Kidney (tissue), 14 donors: Measurements from ENCODE around the gene ZNF467. TPM values are rescaled to one million over a fixed set of nuclear protein-coding genes. Genes with fewer than 3 reads are reported as not detected.

Experiments used
- DNase-seq, 5 donors: peaks; one replicate each; pipeline ENCODE4 v3.0.0-alpha.2; 2013 to 2020
- FAIRE-seq: peaks from 2 replicates; lab custom pipeline; 2012; peaks lifted over from hg19 to GRCh38; lab: Jason Lieb, UNC
- H3K27ac ChIP-seq, 2 donors: one replicate each; pipeline ENCODE4 v1.7.0; 2013; ENCODE audit warnings: low read depth in 2 of 2, low read length in 2 of 2, inconsistent platforms in 1 of 2
- H3K27me3 ChIP-seq: one replicate; pipeline ENCODE4 v1.7.1; 2013; ENCODE audit warnings: low read length, inconsistent platforms; ENCODE audit not compliant: control insufficient read depth, insufficient read depth
- H3K36me3 ChIP-seq, 3 donors: one replicate each; pipeline versions ENCODE4 v1.7.0 to v1.7.1; 2013; ENCODE audit warnings: low read length in 3 of 3, control low read depth in 1 of 3, inconsistent platforms in 1 of 3; ENCODE audit not compliant: insufficient read depth in 3 of 3, control insufficient read depth in 2 of 3
- H3K4me1 ChIP-seq, 3 donors: one replicate each; pipeline versions ENCODE4 v1.7.0 to v1.7.1; 2013; ENCODE audit warnings: low read length in 3 of 3, inconsistent platforms in 1 of 3, low read depth in 1 of 3; ENCODE audit not compliant: control insufficient read depth in 2 of 3, insufficient read depth in 2 of 3
- H3K4me3 ChIP-seq, 3 donors: one replicate each; pipeline versions ENCODE4 v1.7.0 to v1.8.1; 2013; ENCODE audit warnings: low read length in 3 of 3, control low read depth in 1 of 3, inconsistent platforms in 1 of 3
- H3K9ac ChIP-seq, 3 donors: one replicate each; pipeline versions ENCODE4 v1.7.0 to v1.7.1; 2013; ENCODE audit warnings: low read length in 3 of 3, control low read depth in 1 of 3, inconsistent platforms in 1 of 3
- H3K9me3 ChIP-seq, 3 donors: one replicate each; pipeline versions ENCODE4 v1.7.0 to v1.7.1; 2013; ENCODE audit warnings: low read length in 3 of 3, control low read depth in 1 of 3, inconsistent platforms in 1 of 3; ENCODE audit not compliant: control insufficient read depth in 2 of 3, insufficient read depth in 1 of 3
- CTCF ChIP-seq: IDR thresholded peaks from 3 replicates; pipeline ENCODE4 v1.5.1; 2012; ENCODE audit warnings: mild to moderate bottlenecking, moderate library complexity, borderline replicate concordance; ENCODE audit not compliant: insufficient read depth; ENCODE audit errors: extremely low read depth
- intact Hi-C: fragments of 100-400 bp; cut with DNase I; formaldehyde crosslinking; loops from one replicate; pipeline ENCODE4 v1.11.1; 2022
- polyA plus RNA-seq: library from polyadenylated mRNA; stranded (reverse); fragments of 350-450 nt; fragmentation: Illumina TruSeq; extraction: RNeasy Lipid Tissue Mini Kit (QIAGEN cat#74804); gene quantifications from one replicate; pipeline ENCODE4 v1.2.3, GENCODE V29; 2014; ENCODE audit warnings: low read depth, low replicate concordance; ENCODE audit not compliant: insufficient read depth
- total RNA-seq: library from RNA; stranded (reverse); fragmentation: NEBNext Ultra II Directional; extraction: Animal tissue kit (Norgen Biotek cat#: 25700); gene quantifications from one replicate; pipeline ENCODE4 v1.2.1, GENCODE V29; 2021
- donor health status: control.
- donor health status: control.
- donor health status: control.
- donor health status: control.
- donor health status: control.
- donor health status: DM: yes; HTN: yes; CAD: no.
- donor health status: Normal renal cell carcinoma (clear cell type).

ZNF467 gene
- total and polyA plus RNA-seq, 2 donors from 2014 or later = 15.0 to 24.5 TPM

GRCh38 chr7:149763563-149764240 is 9.7 kb downstream of the ZNF467 start:
- Histone ChIP-seq H3K9me3 (no peaks in the 10 kb centered on the region), H3K4me3 (no peak overlapping the region), H3K27me3 (no peaks in the 10 kb centered on the region), H3K27ac (no peak overlapping the region), H3K9ac (no peak overlapping the region), H3K4me1 (peaks cover 0 to 3% (median 0%) of the 10 kb centered on the region in 3 donors), H3K36me3 (peaks cover 3 to 4% (median 4%) of the 10 kb centered on the region in 3 donors)
- no peak for FAIRE-seq
- DNase-seq = no peak
- intact Hi-C loops = no loop called here
- TF ChIP-seq CTCF = no peak

- H3K27me3 ChIP-seq = no peaks in the 10 kb centered on the region
- intact Hi-C loops = no loop called here
- H3K36me3 ChIP-seq = no peaks in the 10 kb centered on the region
- H3K9me3 ChIP-seq = no peaks in the 10 kb centered on the region
- peaks cover 0 to 3% (median 0%) of the 10 kb centered on the region in 3 donors for H3K4me1 ChIP-seq
- DNase-seq = no peak
- H3K9ac ChIP-seq = no peak overlapping the region
- no peak for FAIRE-seq
- no peak for TF ChIP-seq CTCF
- H3K27ac ChIP-seq = no peak overlapping the region
- H3K4me3 ChIP-seq = no peak overlapping the region
Observed at GRCh38 chr7:149762610-149763009, 10.8 kb downstream of the ZNF467 start.

- H3K4me3 ChIP-seq = no peak overlapping the region
- DNase-seq (peak in 1 of 5 donors; percentile 40), FAIRE-seq (no peak)
- intact Hi-C loops = no loop called here
- H3K27me3 ChIP-seq = no peaks in the 10 kb centered on the region
- no peak overlapping the region for H3K9ac ChIP-seq
- H3K27ac ChIP-seq = no peak overlapping the region
- TF ChIP-seq CTCF = no peak
- H3K36me3 ChIP-seq = no peaks in the 10 kb centered on the region
- no peaks in the 10 kb centered on the region for H3K9me3 ChIP-seq
- peaks cover 0 to 3% (median 0%) of the 10 kb centered on the region in 3 donors for H3K4me1 ChIP-seq
Observed at GRCh38 chr7:149762089-149762488, 11.3 kb downstream of the ZNF467 start.
